ENCODE measurements around the gene KCNK15. TPM values are rescaled to one million over a fixed set of nuclear protein-coding genes. Genes with fewer than 3 reads are reported as not detected.

The KCNK15 gene
- total RNA-seq, 1 donor from 2014 or later, result 1.5 TPM

- Histone ChIP-seq H3K36me3 (no peaks in the 10 kb centered on the region), H3K4me1 (peaks cover 29% of the 10 kb centered on the region), H3K27ac (peak overlapping the region; percentile 92), H3K9me3 (no peaks in the 10 kb centered on the region), H3K4me3 (no peak overlapping the region), H3K27me3 (no peaks in the 10 kb centered on the region)
- TF ChIP-seq POLR2AphosphoS5 (IDR thresholded peaks at IDR 0.05; ENCODE audit: insufficient read depth in 1 of 2, low read depth in 1 of 2) (no peak), POLR2A (IDR thresholded peaks at IDR 0.05) (no peak), CTCF (IDR thresholded peaks at IDR 0.05) (no peak)
- intact Hi-C loops (cut with DNase I), result no loop called here
- DNase-seq (ENCODE audit: extremely low spot score in 2 of 2), result no peak
These were observed 21.8 kb upstream of the KCNK15 start for GRCh38 chr20:44723798-44724362.

- no peak for DNase-seq (ENCODE audit: extremely low spot score in 2 of 2)
- no peaks in the 10 kb centered on the region for H3K9me3 ChIP-seq
- peaks cover 31% of the 10 kb centered on the region for H3K4me1 ChIP-seq
- H3K27me3 ChIP-seq, result no peaks in the 10 kb centered on the region
- H3K36me3 ChIP-seq, result no peaks in the 10 kb centered on the region
- no peak overlapping the region for H3K4me3 ChIP-seq
- H3K27ac ChIP-seq, result peak overlapping the region; percentile 40
- intact Hi-C loops (cut with DNase I), result no loop called here
- TF ChIP-seq CTCF (IDR thresholded peaks at IDR 0.05), result no peak
These were observed 21.1 kb upstream of the KCNK15 start for GRCh38 chr20:44724423-44725091.

- Histone ChIP-seq H3K27ac (no peak overlapping the region), H3K9me3 (no peaks in the 10 kb centered on the region), H3K4me3 (no peak overlapping the region), H3K36me3 (no peaks in the 10 kb centered on the region), H3K4me1 (peaks cover 25% of the 10 kb centered on the region), H3K27me3 (no peaks in the 10 kb centered on the region)
- intact Hi-C loops (cut with DNase I), result no loop called here
- TF ChIP-seq POLR2A (IDR thresholded peaks at IDR 0.05), result no peak
- no peak for TF ChIP-seq POLR2AphosphoS5 (IDR thresholded peaks at IDR 0.05; ENCODE audit: insufficient read depth in 1 of 2, low read depth in 1 of 2)
- no peak for DNase-seq (ENCODE audit: extremely low spot score in 2 of 2)
These were observed 19.8 kb upstream of the KCNK15 start for GRCh38 chr20:44725837-44726236.

- H3K27me3 ChIP-seq, result no peaks in the 10 kb centered on the region
- intact Hi-C loops (cut with DNase I), result no loop called here
- H3K36me3 ChIP-seq, result no peaks in the 10 kb centered on the region
- H3K4me1 ChIP-seq, result peaks cover 23% of the 10 kb centered on the region
- no peak for TF ChIP-seq POLR2AphosphoS5 (IDR thresholded peaks at IDR 0.05; ENCODE audit: insufficient read depth in 1 of 2, low read depth in 1 of 2)
- no peak for TF ChIP-seq POLR2A (IDR thresholded peaks at IDR 0.05)
- H3K27ac ChIP-seq, result peak overlapping the region; percentile 36
- no peak for DNase-seq (ENCODE audit: extremely low spot score in 2 of 2)
- no peaks in the 10 kb centered on the region for H3K9me3 ChIP-seq
- no peak overlapping the region for H3K4me3 ChIP-seq
These were observed 18.6 kb upstream of the KCNK15 start for GRCh38 chr20:44727039-44727438.

GRCh38 chr20:44727651-44728050, 18.0 kb upstream of the KCNK15 start:
- no peak for DNase-seq (ENCODE audit: extremely low spot score in 2 of 2)
- no peaks in the 10 kb centered on the region for H3K36me3 ChIP-seq
- no peaks in the 10 kb centered on the region for H3K27me3 ChIP-seq
- peaks cover 23% of the 10 kb centered on the region for H3K4me1 ChIP-seq
- H3K4me3 ChIP-seq, result no peak overlapping the region
- no peaks in the 10 kb centered on the region for H3K9me3 ChIP-seq
- H3K27ac ChIP-seq, result peak overlapping the region; percentile 36
- intact Hi-C loops (cut with DNase I), result no loop called here
- no peak for TF ChIP-seq CTCF (IDR thresholded peaks at IDR 0.05)
- no peak for TF ChIP-seq POLR2A (IDR thresholded peaks at IDR 0.05)
- TF ChIP-seq POLR2AphosphoS5 (IDR thresholded peaks at IDR 0.05; ENCODE audit: insufficient read depth in 1 of 2, low read depth in 1 of 2), result no peak

- DNase-seq (ENCODE audit: extremely low spot score in 2 of 2), result no peak
- H3K4me1 ChIP-seq, result peaks cover 23% of the 10 kb centered on the region
- intact Hi-C loops (cut with DNase I), result no loop called here
- H3K27ac ChIP-seq, result peak overlapping the region; percentile 69
- TF ChIP-seq POLR2AphosphoS5 (IDR thresholded peaks at IDR 0.05; ENCODE audit: insufficient read depth in 1 of 2, low read depth in 1 of 2), result peak in 1 of 2 donors; percentile 66
- no peak for TF ChIP-seq POLR2A (IDR thresholded peaks at IDR 0.05)
- no peak overlapping the region for H3K4me3 ChIP-seq
- H3K27me3 ChIP-seq, result no peaks in the 10 kb centered on the region
- H3K36me3 ChIP-seq, result no peaks in the 10 kb centered on the region
- no peaks in the 10 kb centered on the region for H3K9me3 ChIP-seq
These were observed 16.7 kb upstream of the KCNK15 start for GRCh38 chr20:44728801-44729443.

Data from vagina (tissue), 2 donors.